Measurements from ENCODE around the gene SLC5A5.

Gene SLC5A5

DNA sequence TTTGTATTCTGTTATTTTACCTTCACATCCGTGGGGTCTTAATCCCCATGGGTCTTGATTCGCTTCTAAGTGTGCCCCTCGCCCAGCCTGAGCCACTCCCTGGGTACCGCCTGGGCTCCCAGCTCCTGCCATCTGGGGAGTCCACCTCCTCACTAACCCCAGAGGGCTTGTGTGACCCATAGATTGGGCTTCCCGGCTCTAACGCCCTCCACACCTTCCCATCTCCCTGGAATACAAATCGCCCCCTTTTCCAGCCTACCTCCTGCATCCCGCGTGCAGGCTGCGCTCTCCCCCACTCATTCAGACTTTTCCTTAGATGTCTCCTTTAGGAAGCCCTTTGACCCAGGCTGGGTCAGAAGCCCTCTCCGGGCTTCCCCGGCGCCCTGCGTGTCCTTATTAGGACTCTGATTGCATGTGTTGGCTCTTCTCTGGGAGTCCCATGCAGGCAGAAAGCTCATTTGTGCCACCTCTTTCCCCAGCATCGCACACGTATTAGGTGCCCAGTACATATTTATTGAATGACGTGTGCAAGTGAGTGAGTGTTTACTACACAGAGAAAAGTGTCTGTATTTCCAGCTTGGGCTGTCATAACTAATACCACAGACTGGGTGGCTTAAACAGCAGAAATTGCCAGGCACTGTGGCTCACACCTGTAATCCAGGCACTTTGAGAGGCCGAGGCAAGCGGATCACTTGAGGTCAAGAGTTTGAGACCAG lies 61.8 kb downstream of the SLC5A5 start:
- no peak for DNase-seq (ENCODE audit: extremely low spot score)
- TF ChIP-seq CTCF (IDR thresholded peaks at IDR 0.05; ENCODE audit: control extremely low read depth, extremely low read depth, low read depth, missing control alignments): no peak
- ChIA-PET CTCF (interaction anchor here (0.9 to 12.1 kb wide), 27 partner anchors 7 to 438 kb away, joined by 3 to 295 read pairs (median 6); partner anchors contain the start of genes JAK3, RPL18A and SLC5A5), POLR2A (interaction anchor here (0.9 to 2.2 kb wide), 4 partner anchors 68 to 74 kb away, joined by 3 to 40 read pairs (median 4); partner anchors contain the start of gene RPL18A)

- no peak for TF ChIP-seq CTCF (IDR thresholded peaks at IDR 0.05; ENCODE audit: control extremely low read depth, extremely low read depth, low read depth, missing control alignments)
- ChIA-PET POLR2A (interaction anchor here (0.7 kb wide), 1 partner anchor 117 kb away, joined by 3 read pairs; no protein-coding TSS in a partner anchor), CTCF (interaction anchor here (1.1 to 12.1 kb wide), 7 partner anchors 10 to 121 kb away, joined by 3 to 295 read pairs (median 9); partner anchors contain the start of genes RPL18A and SLC5A5)
- DNase-seq (ENCODE audit: extremely low spot score): no peak
Measured at GRCh38 chr19:17936379-17936778, 64.6 kb downstream of the SLC5A5 start.

GRCh38 chr19:17937371-17937900 lies 65.7 kb downstream of the SLC5A5 start:
- POLR2A ChIA-PET: no interaction called here
- no peak for TF ChIP-seq CTCF (IDR thresholded peaks at IDR 0.05; ENCODE audit: control extremely low read depth, extremely low read depth, low read depth, missing control alignments)
- CTCF ChIA-PET: interaction anchor here (0.8 to 12.1 kb wide), 38 partner anchors 8 to 441 kb away, joined by 3 to 295 read pairs (median 5); partner anchors contain the start of genes ARRDC2 and RPL18A
- no peak for DNase-seq (ENCODE audit: extremely low spot score)

DNA sequence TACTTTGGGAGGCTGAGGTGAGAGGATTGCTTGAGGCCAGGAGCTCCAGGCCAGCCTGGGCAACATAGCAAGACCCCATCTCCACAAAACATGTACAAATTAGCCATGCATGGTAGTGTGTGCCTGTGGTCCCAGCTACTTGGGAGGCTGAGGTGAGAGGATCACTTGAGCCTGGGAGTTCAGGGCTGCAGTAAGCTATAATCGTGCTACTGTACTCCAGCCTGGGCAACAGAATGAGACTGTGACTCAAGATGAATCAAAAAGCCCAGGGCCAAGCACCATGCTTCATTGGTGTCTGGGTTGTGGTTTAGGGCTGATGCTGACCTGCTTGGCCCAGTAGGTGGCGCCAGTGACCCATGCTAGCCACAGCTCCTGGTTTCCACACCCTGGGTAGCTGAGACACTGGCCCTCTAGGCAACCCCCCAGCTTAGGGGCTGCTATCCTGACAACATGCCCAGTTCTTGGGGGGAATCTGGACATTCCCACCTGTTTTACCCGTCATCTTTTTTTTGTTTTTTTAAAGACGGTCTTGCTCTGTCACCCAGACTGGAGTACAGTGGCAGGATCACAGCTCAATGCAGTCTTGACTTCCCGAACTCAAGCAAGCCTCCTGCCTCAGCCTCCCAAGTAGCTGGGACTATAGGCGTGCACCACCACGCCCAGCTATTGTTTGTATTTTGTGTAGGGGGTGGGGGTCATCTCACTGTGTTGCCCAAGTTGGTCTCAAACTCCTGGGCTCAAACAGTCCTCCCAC lies 66.5 kb downstream of the SLC5A5 start:
- peak; percentile 98 for TF ChIP-seq CTCF (IDR thresholded peaks at IDR 0.05; ENCODE audit: control extremely low read depth, extremely low read depth, low read depth, missing control alignments)
- POLR2A ChIA-PET: no interaction called here
- DNase-seq (ENCODE audit: extremely low spot score): peak; percentile 88
- CTCF ChIA-PET: interaction anchor here (0.7 to 12.1 kb wide), 46 partner anchors 9 to 442 kb away, joined by 3 to 295 read pairs (median 5); partner anchors contain the start of genes ARRDC2, PIK3R2 and RPL18A

DNA sequence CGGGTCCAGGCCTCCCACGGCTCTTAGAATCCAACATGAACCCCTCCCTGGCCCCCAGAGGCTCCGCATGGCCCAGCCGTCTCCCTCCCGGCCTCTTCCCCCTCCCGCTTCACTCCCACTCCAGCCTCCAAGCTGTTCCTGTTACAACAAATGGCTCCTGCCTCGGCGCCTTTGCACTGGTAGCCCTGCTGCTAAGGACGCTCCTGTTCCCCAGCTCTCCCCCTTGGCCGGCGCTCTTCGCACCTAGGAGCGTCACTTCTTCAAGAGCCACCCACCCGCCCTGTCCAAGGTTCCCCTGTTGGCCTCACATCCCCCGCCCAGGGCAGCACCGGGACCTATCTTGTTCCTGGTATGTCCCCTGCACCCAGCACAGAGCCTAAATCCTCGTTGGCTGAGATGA lies 70.4 kb downstream of the SLC5A5 start:
- no peak for DNase-seq (ENCODE audit: extremely low spot score)
- CTCF ChIA-PET: interaction anchor here (0.7 to 6.4 kb wide), 4 partner anchors 9 to 71 kb away, joined by 3 to 110 read pairs (median 5); partner anchors contain the start of gene CCDC124
- no peak for TF ChIP-seq CTCF (IDR thresholded peaks at IDR 0.05; ENCODE audit: control extremely low read depth, extremely low read depth, low read depth, missing control alignments)
- POLR2A ChIA-PET: interaction anchor here (0.5 to 1.1 kb wide), 2 partner anchors 47 to 53 kb away, joined by 6 to 8 read pairs; no protein-coding TSS in a partner anchor

Measured in GM10248 (cell line).